Nephron progenitor cell (in vitro differentiated cells): ENCODE measurements around the gene NPRL2.

Experiments
- DNase-seq: peaks from one replicate; pipeline ENCODE4 v3.0.0; 2021
- H3K27ac Mint-ChIP-seq: 2 replicates; pipeline ENCODE4 v1.8.0; 2021; ENCODE audit warnings: mild to moderate bottlenecking, moderate library complexity, mixed read lengths
- H3K27me3 Mint-ChIP-seq: 2 replicates; pipeline ENCODE4 v1.8.0; 2021; ENCODE audit warnings: mild to moderate bottlenecking, low read depth, mixed read lengths; ENCODE audit not compliant: poor library complexity
- H3K36me3 Mint-ChIP-seq: 2 replicates; pipeline ENCODE4 v1.8.0; 2021; ENCODE audit warnings: low read depth, mixed read lengths
- H3K4me1 Mint-ChIP-seq: 2 replicates; pipeline ENCODE4 v1.8.0; 2021; ENCODE audit warnings: mixed read lengths
- H3K4me3 Mint-ChIP-seq: 2 replicates; pipeline ENCODE4 v1.8.0; 2021; ENCODE audit warnings: mild to moderate bottlenecking, moderate library complexity, mixed read lengths
- H3K9me3 Mint-ChIP-seq: 2 replicates; pipeline ENCODE4 v1.8.0; 2021; ENCODE audit warnings: mild to moderate bottlenecking, moderate library complexity, mixed read lengths
- TF ChIP-seq, protein P1 (sequence below): fragments of 200-600 bp; sonication (generic); IDR thresholded peaks from 2 replicates; pipeline ENCODE4 v1.5.0; 2021; ENCODE audit warnings: antibody characterized with exemption

NPRL2 gene

DNA sequence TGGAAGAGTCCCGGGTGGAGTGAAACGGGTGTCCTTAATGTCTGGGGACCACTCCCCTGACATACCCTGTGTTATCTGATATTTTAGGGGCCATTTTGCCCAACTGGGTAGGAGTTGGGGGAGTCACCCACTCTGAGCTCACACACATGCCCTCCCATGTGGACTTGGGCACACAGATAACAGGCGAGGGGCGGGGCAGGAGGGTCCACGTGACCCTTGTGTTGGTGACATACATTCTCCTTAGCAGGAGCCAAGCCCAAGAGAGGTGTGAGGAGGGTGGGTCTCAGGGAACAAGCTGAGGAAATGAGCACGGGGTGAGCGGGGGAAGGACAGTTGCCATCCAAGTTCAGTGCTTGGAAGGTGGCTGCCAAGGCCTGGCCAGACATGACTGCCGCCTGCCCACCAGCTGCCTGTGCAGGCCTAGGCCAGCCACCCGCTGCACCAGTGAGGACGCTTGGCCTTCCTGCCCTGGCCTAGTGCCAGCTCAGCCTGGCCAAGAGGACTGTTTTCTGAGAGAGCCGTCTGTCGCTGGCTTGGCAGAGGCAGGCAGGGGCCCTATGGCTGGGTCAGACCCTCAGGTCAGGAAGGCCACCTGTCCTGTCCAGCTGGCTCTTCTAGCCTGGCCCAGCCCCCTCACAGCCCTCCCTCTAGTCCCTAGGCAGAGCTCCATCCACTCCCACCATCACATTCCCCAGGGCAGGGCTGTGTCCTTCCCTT is 40.1 kb upstream of the NPRL2 start:
- no peaks in the 10 kb centered on the region for H3K36me3 Mint-ChIP-seq
- H3K27ac Mint-ChIP-seq: no peak overlapping the region
- TF ChIP-seq, protein P1, sequence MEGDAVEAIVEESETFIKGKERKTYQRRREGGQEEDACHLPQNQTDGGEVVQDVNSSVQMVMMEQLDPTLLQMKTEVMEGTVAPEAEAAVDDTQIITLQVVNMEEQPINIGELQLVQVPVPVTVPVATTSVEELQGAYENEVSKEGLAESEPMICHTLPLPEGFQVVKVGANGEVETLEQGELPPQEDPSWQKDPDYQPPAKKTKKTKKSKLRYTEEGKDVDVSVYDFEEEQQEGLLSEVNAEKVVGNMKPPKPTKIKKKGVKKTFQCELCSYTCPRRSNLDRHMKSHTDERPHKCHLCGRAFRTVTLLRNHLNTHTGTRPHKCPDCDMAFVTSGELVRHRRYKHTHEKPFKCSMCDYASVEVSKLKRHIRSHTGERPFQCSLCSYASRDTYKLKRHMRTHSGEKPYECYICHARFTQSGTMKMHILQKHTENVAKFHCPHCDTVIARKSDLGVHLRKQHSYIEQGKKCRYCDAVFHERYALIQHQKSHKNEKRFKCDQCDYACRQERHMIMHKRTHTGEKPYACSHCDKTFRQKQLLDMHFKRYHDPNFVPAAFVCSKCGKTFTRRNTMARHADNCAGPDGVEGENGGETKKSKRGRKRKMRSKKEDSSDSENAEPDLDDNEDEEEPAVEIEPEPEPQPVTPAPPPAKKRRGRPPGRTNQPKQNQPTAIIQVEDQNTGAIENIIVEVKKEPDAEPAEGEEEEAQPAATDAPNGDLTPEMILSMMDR: no peak
- no peak overlapping the region for H3K4me3 Mint-ChIP-seq
- no peaks in the 10 kb centered on the region for H3K9me3 Mint-ChIP-seq
- no peak for DNase-seq
- H3K4me1 Mint-ChIP-seq: peaks cover 12% of the 10 kb centered on the region
- H3K27me3 Mint-ChIP-seq: peaks cover 8% of the 10 kb centered on the region

GRCh38 chr3:50389414-50389767 is 38.8 kb upstream of the NPRL2 start:
- no peaks in the 10 kb centered on the region for H3K36me3 Mint-ChIP-seq
- TF ChIP-seq, protein P1: no peak
- peaks cover 6% of the 10 kb centered on the region for H3K27me3 Mint-ChIP-seq
- no peak overlapping the region for H3K4me3 Mint-ChIP-seq
- no peak for DNase-seq
- no peak overlapping the region for H3K27ac Mint-ChIP-seq
- no peaks in the 10 kb centered on the region for H3K9me3 Mint-ChIP-seq
- peaks cover 12% of the 10 kb centered on the region for H3K4me1 Mint-ChIP-seq

DNA sequence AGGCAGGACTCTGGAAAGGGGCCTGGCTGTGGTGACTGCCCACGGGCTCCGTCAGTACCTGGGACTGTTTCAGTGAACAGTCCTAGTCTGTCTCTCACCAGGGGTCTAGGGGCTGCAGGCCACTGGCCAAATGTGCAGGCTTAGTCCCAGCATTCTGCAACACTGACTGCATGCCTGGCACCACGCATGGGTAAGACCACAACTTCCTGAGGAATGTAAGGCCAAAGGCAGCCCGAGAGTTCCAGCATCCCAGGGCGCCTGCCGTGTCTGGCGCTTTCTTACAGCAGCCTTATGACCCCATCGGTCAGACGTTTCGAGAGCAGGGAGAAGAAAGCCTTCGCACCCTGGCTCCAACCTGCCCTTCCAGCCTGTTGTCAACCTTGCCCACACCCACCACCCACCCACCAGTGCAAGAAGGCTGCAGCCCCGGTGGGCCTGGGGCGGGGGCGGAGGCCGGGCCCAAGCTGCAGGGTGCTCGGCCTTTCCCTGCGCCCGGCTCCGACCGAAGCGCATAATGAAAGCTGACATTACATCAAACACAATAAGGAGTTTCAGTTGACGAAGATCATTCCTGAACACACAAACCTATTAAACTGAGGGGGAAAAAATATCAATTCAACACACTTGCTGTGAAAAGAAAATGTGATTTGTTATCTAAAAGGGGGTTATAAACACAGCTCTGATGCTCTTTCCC is 38.3 kb upstream of the NPRL2 start:
- Mint-ChIP-seq H3K4me1 (peaks cover 12% of the 10 kb centered on the region), H3K9me3 (no peaks in the 10 kb centered on the region)
- DNase-seq: no peak

DNA sequence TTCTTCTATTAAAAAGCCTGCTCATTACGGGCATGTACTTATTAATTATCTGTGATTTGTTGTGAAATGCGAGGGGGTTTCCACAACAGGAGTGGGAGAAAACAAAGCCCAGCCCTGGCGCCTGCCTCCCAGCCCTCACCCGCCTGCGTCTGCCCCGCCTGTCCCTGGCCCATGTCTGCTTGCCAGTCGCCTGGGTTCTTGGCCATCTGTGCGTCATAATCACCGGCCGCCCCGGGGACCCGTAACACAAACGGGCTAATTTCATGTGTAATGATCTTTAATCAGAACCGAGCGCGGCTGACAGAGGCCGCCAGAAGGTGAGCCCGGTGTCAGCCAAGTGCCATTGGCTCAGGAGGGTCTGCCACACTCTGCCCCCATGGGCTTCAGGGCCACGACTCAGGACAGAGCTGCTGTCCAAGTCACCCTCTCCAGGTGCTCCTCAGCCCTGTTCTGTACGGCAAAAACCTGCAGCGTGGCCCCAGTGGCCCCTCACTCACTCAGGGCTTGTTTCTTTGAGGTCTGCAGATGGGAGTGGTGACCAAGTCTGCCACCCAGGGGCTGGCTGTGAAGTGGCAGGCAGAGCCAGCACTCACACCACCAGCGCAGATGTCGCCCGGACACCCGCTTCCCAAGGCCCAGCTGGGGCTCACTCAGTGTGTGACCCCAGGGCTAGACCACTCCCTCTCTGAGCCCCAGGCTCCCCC is 37.6 kb upstream of the NPRL2 start:
- TF ChIP-seq, protein P1: peak; percentile 58
- Mint-ChIP-seq H3K36me3 (no peaks in the 10 kb centered on the region), H3K4me3 (no peak overlapping the region), H3K27ac (no peak overlapping the region), H3K4me1 (peaks cover 17% of the 10 kb centered on the region), H3K9me3 (no peaks in the 10 kb centered on the region), H3K27me3 (peaks cover 6% of the 10 kb centered on the region)
- peak; percentile 61 for DNase-seq

More for the DNA sequence above, 38.3 kb upstream of the NPRL2 start:
- Mint-ChIP-seq H3K36me3 (no peaks in the 10 kb centered on the region), H3K27ac (no peak overlapping the region), H3K4me3 (no peak overlapping the region), H3K27me3 (peaks cover 6% of the 10 kb centered on the region)
- TF ChIP-seq, protein P1: no peak

DNA sequence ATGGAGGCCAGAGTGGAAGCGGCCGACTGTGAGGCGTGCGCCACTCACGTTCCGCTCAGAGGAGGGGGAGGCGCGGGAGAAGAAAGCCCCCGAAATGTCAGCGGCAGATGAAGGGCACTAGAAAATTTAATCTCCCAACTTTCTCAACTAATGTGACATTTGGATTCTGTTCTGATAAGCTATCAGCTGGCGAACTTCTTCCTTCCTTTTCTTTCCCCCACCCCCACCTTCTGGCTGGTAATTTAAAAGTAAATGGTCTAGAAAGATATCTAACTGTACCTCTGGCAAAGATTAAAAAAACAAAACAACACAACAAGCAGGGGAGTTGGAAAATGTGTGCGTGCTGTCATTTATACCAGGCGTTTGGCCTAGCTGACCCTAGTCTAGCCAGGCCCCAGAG is 35.2 kb upstream of the NPRL2 start:
- Mint-ChIP-seq H3K27ac (no peak overlapping the region), H3K27me3 (peaks cover 4% of the 10 kb centered on the region)
- no peak for DNase-seq

More for the DNA sequence above, 35.2 kb upstream of the NPRL2 start:
- H3K36me3 Mint-ChIP-seq: no peaks in the 10 kb centered on the region
- TF ChIP-seq, protein P1: no peak
- no peaks in the 10 kb centered on the region for H3K9me3 Mint-ChIP-seq
- H3K4me3 Mint-ChIP-seq: no peak overlapping the region
- peaks cover 36% of the 10 kb centered on the region for H3K4me1 Mint-ChIP-seq
